T47D (cell line): ENCODE data around the gene DTWD2.

Source experiments
- DNase-seq, 2 experiments: peaks; one replicate each; pipeline versions ENCODE4 v3.0.0 to v3.0.0-alpha.2; 2011 to 2012; ENCODE audit warnings: low read depth in 1 of 2, low spot score in 1 of 2
- JUND ChIP-seq: IDR thresholded peaks from 2 replicates; pipeline ENCODE4 v1.6.1; 2012; ENCODE audit warnings: low read depth
- in situ Hi-C: cut with HindIII; loops from 2 replicates; pipeline ENCODE4 v1.10.0; 2016; ENCODE audit warnings: low sequenced_read_pairs, low pct_unique_long_range_greater_than_20kb

Gene DTWD2

GRCh38 chr5:118802335-118802734, 186.0 kb downstream of the DTWD2 start:
- TF ChIP-seq JUND, result no peak
- in situ Hi-C loops, result no loop called here
- no peak for DNase-seq

GRCh38 chr5:118796081-118796480, 192.3 kb downstream of the DTWD2 start:
- in situ Hi-C loops, result no loop called here
- DNase-seq, result no peak
- TF ChIP-seq JUND, result no peak

- DNase-seq, result no peak
- TF ChIP-seq JUND, result no peak
- in situ Hi-C loops, result no loop called here
Measured at GRCh38 chr5:118794281-118794680, 194.1 kb downstream of the DTWD2 start.

- DNase-seq, result no peak
- in situ Hi-C loops, result no loop called here
- no peak for TF ChIP-seq JUND
Measured at GRCh38 chr5:118793652-118794051, 194.7 kb downstream of the DTWD2 start.

- in situ Hi-C loops, result no loop called here
- TF ChIP-seq JUND, result no peak
Measured at GRCh38 chr5:118793091-118793490, 195.3 kb downstream of the DTWD2 start.

GRCh38 chr5:118791926-118792734, 196.2 kb downstream of the DTWD2 start:
- no peak for TF ChIP-seq JUND
- DNase-seq, result peak; percentile 38 to 91
- in situ Hi-C loops, result no loop called here

More at GRCh38 chr5:118793091-118793490, 195.3 kb downstream of the DTWD2 start:
- DNase-seq, result no peak

- no peak for TF ChIP-seq JUND
- DNase-seq, result no peak
- in situ Hi-C loops, result no loop called here
Measured at GRCh38 chr5:118789366-118789765, 199.0 kb downstream of the DTWD2 start.

- no peak for DNase-seq
- TF ChIP-seq JUND, result no peak
- in situ Hi-C loops, result no loop called here
Measured at GRCh38 chr5:118788351-118788750, 200.0 kb downstream of the DTWD2 start.
